H9 (cell line): ENCODE results near the gene AKT3. TPM values are rescaled to one million over a fixed set of nuclear protein-coding genes. Genes with fewer than 3 reads are reported as not detected.

Source experiments
- DNase-seq: peaks from one replicate; pipeline ENCODE4 v3.0.0-alpha.2; 2017
- H2AFZ ChIP-seq: one replicate; pipeline ENCODE4 v1.6.1; 2013; ENCODE audit warnings: mild to moderate bottlenecking, low read length, control low read depth, moderate library complexity
- H2AK5ac ChIP-seq: 2 replicates; pipeline ENCODE4 v1.6.1; 2013; ENCODE audit warnings: low read length, control low read depth, mixed read lengths; ENCODE audit not compliant: insufficient read length
- H2BK120ac ChIP-seq: one replicate; pipeline ENCODE4 v1.6.1; 2013; ENCODE audit warnings: low read depth, mild to moderate bottlenecking, low read length, control low read depth, inconsistent platforms; ENCODE audit not compliant: poor library complexity, severe bottlenecking
- H2BK12ac ChIP-seq: 2 replicates; pipeline ENCODE4 v1.6.1; 2013; ENCODE audit warnings: low read length, control low read depth, mixed read lengths, low read depth; ENCODE audit not compliant: insufficient read length
- H2BK15ac ChIP-seq: 2 replicates; pipeline ENCODE4 v1.6.1; 2013; ENCODE audit warnings: low read depth, low read length, control low read depth
- H2BK20ac ChIP-seq: one replicate; pipeline ENCODE4 v1.6.1; 2013; ENCODE audit warnings: low read depth, mild to moderate bottlenecking, low read length, control low read depth, inconsistent platforms; ENCODE audit not compliant: poor library complexity, severe bottlenecking
- H2BK5ac ChIP-seq: 2 replicates; pipeline ENCODE4 v1.6.1; 2013; ENCODE audit warnings: low read length, control low read depth, mixed read lengths; ENCODE audit not compliant: insufficient read length
- H3K14ac ChIP-seq: 2 replicates; pipeline ENCODE4 v1.6.1; 2013; ENCODE audit warnings: low read length, control low read depth; ENCODE audit not compliant: insufficient read depth
- H3K18ac ChIP-seq: 2 replicates; pipeline ENCODE4 v1.6.1; 2013; ENCODE audit warnings: low read depth, mild to moderate bottlenecking, mixed read lengths, low read length, control low read depth; ENCODE audit not compliant: insufficient read length
- H3K23ac ChIP-seq: 2 replicates; pipeline ENCODE4 v1.6.1; 2013; ENCODE audit warnings: low read length, control low read depth, mixed read lengths, low read depth; ENCODE audit not compliant: insufficient read length
- H3K23me2 ChIP-seq: 2 replicates; pipeline ENCODE4 v1.6.1; 2013; ENCODE audit warnings: low read depth, mild to moderate bottlenecking, mixed read lengths, low read length, control low read depth; ENCODE audit not compliant: insufficient read length, poor library complexity, severe bottlenecking
- H3K27ac ChIP-seq: 2 replicates; pipeline ENCODE4 v1.5.1; 2013; ENCODE audit warnings: low read length, control low read depth, mixed read lengths, low read depth; ENCODE audit not compliant: insufficient read length
- H3K27me3 ChIP-seq: 2 replicates; pipeline ENCODE4 v1.6.1; 2013; ENCODE audit warnings: low read length, control low read depth, inconsistent platforms; ENCODE audit not compliant: insufficient read depth
- H3K4ac ChIP-seq: 2 replicates; pipeline ENCODE4 v1.6.1; 2013; ENCODE audit warnings: low read depth, mild to moderate bottlenecking, control low read depth, inconsistent platforms, low read length, moderate library complexity
- H3K4me1 ChIP-seq: 2 replicates; pipeline ENCODE4 v1.6.1; 2013; ENCODE audit warnings: low read length, control low read depth, inconsistent platforms; ENCODE audit not compliant: insufficient read depth
- H3K4me2 ChIP-seq: 2 replicates; pipeline ENCODE4 v1.6.1; 2013; ENCODE audit warnings: low read length, control low read depth, mixed read lengths; ENCODE audit not compliant: insufficient read length, insufficient read depth
- H3K56ac ChIP-seq: 2 replicates; pipeline ENCODE4 v1.6.1; 2013; ENCODE audit warnings: low read depth, mild to moderate bottlenecking, mixed read lengths, low read length, control low read depth; ENCODE audit not compliant: insufficient read length
- H3K79me1 ChIP-seq: 2 replicates; pipeline ENCODE4 v1.6.1; 2013; ENCODE audit warnings: low read depth, mild to moderate bottlenecking, moderate library complexity, low read length, control low read depth, inconsistent platforms; ENCODE audit not compliant: insufficient read depth, poor library complexity, severe bottlenecking
- H3K79me2 ChIP-seq: 2 replicates; pipeline ENCODE4 v1.6.1; 2013; ENCODE audit warnings: low read length, control low read depth, inconsistent platforms; ENCODE audit not compliant: insufficient read depth
- H3K9ac ChIP-seq: 2 replicates; pipeline ENCODE4 v1.6.1; 2013; ENCODE audit warnings: low read length, control low read depth, mixed read lengths; ENCODE audit not compliant: insufficient read length; ENCODE audit errors: extremely low read depth
- H3K9me3 ChIP-seq: one replicate; pipeline ENCODE4 v1.6.1; 2013; ENCODE audit warnings: low read depth, low read length, inconsistent platforms; ENCODE audit not compliant: control insufficient read depth
- H3T11ph ChIP-seq: one replicate; pipeline ENCODE4 v1.6.1; 2013; ENCODE audit warnings: mild to moderate bottlenecking, low read length, control low read depth, inconsistent platforms
- H4K20me1 ChIP-seq: one replicate; pipeline ENCODE4 v1.6.1; 2013; ENCODE audit not compliant: control insufficient read depth, insufficient read length, insufficient read depth
- H4K5ac ChIP-seq: 2 replicates; pipeline ENCODE4 v1.6.1; 2013; ENCODE audit warnings: low read depth, mild to moderate bottlenecking, mixed read lengths, low read length, control low read depth; ENCODE audit not compliant: insufficient read length
- H4K8ac ChIP-seq: replicated peaks from 2 replicates; pipeline ENCODE4 v1.6.1; 2013; ENCODE audit warnings: low read length, control low read depth, mixed read lengths, low read depth; ENCODE audit not compliant: insufficient read length
- H4K91ac ChIP-seq: 2 replicates; pipeline ENCODE4 v1.6.1; 2013; ENCODE audit warnings: low read depth, mild to moderate bottlenecking, moderate library complexity, mixed read lengths, low read length, control low read depth; ENCODE audit not compliant: insufficient read length
- H3K27ac Mint-ChIP-seq, 3 experiments: 2 replicates in 2 of 3; 3 replicates in 1 of 3; pipeline ENCODE4 v1.8.0; 2020 to 2021; ENCODE audit warnings: mixed read lengths in 3 of 3, mild to moderate bottlenecking in 1 of 3, moderate library complexity in 1 of 3
- H3K27me3 Mint-ChIP-seq: 2 replicates; pipeline ENCODE4 v1.8.0; 2021; ENCODE audit warnings: low read depth, mild to moderate bottlenecking, moderate library complexity, mixed read lengths
- H3K36me3 Mint-ChIP-seq, 3 experiments: 2 replicates in 2 of 3; 3 replicates in 1 of 3; pipeline ENCODE4 v1.8.0; 2020 to 2021; ENCODE audit warnings: low read depth in 3 of 3, mixed read lengths in 3 of 3; ENCODE audit not compliant: insufficient read depth in 1 of 3
- H3K4me1 Mint-ChIP-seq, 2 experiments: 2 replicates each; pipeline ENCODE4 v1.8.0; 2020; ENCODE audit warnings: mixed read lengths in 2 of 2
- H3K4me3 Mint-ChIP-seq, 2 experiments: 2 replicates in 1 of 2; 3 replicates in 1 of 2; pipeline ENCODE4 v1.8.0; 2020 to 2021; ENCODE audit warnings: mild to moderate bottlenecking in 2 of 2, mixed read lengths in 2 of 2, moderate library complexity in 1 of 2
- H3K9me3 Mint-ChIP-seq, 2 experiments: 2 replicates in 1 of 2; 3 replicates in 1 of 2; pipeline ENCODE4 v1.8.0; 2020; ENCODE audit warnings: mild to moderate bottlenecking in 2 of 2, mixed read lengths in 2 of 2, moderate library complexity in 1 of 2
- CTCF ChIP-seq: fragments of 200-600 bp; sonication (generic); conservative IDR thresholded peaks from 3 replicates; pipeline ENCODE4 v1.8.0; 2021; ENCODE audit warnings: antibody characterized with exemption, mild to moderate bottlenecking
- WGBS: extraction: QIAGEN DNeasy Blood & Tissue Kit; methylation state at CpG from one replicate; pipeline ENCODE4 v1.1.7; 2013; ENCODE audit warnings: missing lambda C conversion rate, low lambda C conversion rate, mixed read lengths; ENCODE audit not compliant: insufficient read length; ENCODE audit errors: extremely low coverage; 5-methylcytosine and 5-hydroxymethylcytosine counted together
- total RNA-seq: library from RNA; stranded (reverse); gene quantifications from 2 replicates; pipeline ENCODE4 v1.2.1, GENCODE V29; 2021

AKT3 gene
- total RNA-seq, 1 experiment from 2014 or later: 27.8 TPM

GRCh38 chr1:243718893-243719292 is 131.2 kb downstream of the AKT3 start:
- no peak overlapping the region for H2BK5ac ChIP-seq
- no peak overlapping the region for H3K27ac ChIP-seq
- H3K18ac ChIP-seq: no peak overlapping the region
- H3K27me3 ChIP-seq: no peaks in the 10 kb centered on the region; the same call in 1 of the 2 replicates
- Mint-ChIP-seq H3K4me1 (peaks cover 30 to 33% of the 10 kb centered on the region in 2 experiments), H3K4me3 (no peak overlapping the region), H3K36me3 (no peaks in the 10 kb centered on the region; a peak in 1 of 7 replicates), H3K9me3 (no peaks in the 10 kb centered on the region), H3K27me3 (no peaks in the 10 kb centered on the region), H3K27ac (peak overlapping the region in 1 of 3 experiments; percentile 45; a peak in 2 of 7 replicates)
- no peak overlapping the region for H3T11ph ChIP-seq
- H3K4ac ChIP-seq: no peak overlapping the region
- H3K23me2 ChIP-seq: no peaks in the 10 kb centered on the region
- no peak overlapping the region for H2BK12ac ChIP-seq
- H4K8ac ChIP-seq: no peak overlapping the region
- H3K56ac ChIP-seq: no peak overlapping the region
- no peak overlapping the region for H2BK15ac ChIP-seq
- no peaks in the 10 kb centered on the region for H4K20me1 ChIP-seq
- no CpG with 5 or more reads among the region's 1 CpG for WGBS
- no peak overlapping the region for H3K9ac ChIP-seq
- no peak for TF ChIP-seq CTCF
- no peaks in the 10 kb centered on the region for H3K79me2 ChIP-seq
- H4K91ac ChIP-seq: no peak overlapping the region
- no peak overlapping the region for H3K14ac ChIP-seq
- H2BK120ac ChIP-seq: no peak overlapping the region
- DNase-seq: no peak
- H2BK20ac ChIP-seq: no peak overlapping the region
- H3K79me1 ChIP-seq: peaks cover 4% of the 10 kb centered on the region
- no peak overlapping the region for H4K5ac ChIP-seq
- no peak overlapping the region for H3K4me2 ChIP-seq
- H3K4me1 ChIP-seq: peaks cover 2% of the 10 kb centered on the region; the same call in 1 of the 2 replicates
- H2AK5ac ChIP-seq: no peak overlapping the region
- no peak overlapping the region for H2AFZ ChIP-seq
- H3K23ac ChIP-seq: no peak overlapping the region
- no peaks in the 10 kb centered on the region for H3K9me3 ChIP-seq
